ENCODE data around the gene ANXA7. TPM values are rescaled to one million over a fixed set of nuclear protein-coding genes. Genes with fewer than 3 reads are reported as not detected.

Gene ANXA7
- total and polyA plus RNA-seq, 9 donors, result 56.3 to 131 (median 115) TPM

- peak overlapping the region; percentile 81 for H3K4me3 ChIP-seq
- H3K27me3 ChIP-seq, result no peaks in the 10 kb centered on the region
- no peak for DNase-seq
- 2 to 4% (median 2%) methylated on average over 17 of the region's 17 CpGs for WGBS, 3 donors
- no peaks in the 10 kb centered on the region for H3K36me3 ChIP-seq
- H3K27ac ChIP-seq, result peak overlapping the region in 1 of 2 donors; percentile 95
- H3K4me1 ChIP-seq (ENCODE audit: insufficient read depth), result peaks cover 6% of the 10 kb centered on the region
- TF ChIP-seq POLR2A (IDR thresholded peaks at IDR 0.05), result no peak
- TF ChIP-seq, protein P1, sequence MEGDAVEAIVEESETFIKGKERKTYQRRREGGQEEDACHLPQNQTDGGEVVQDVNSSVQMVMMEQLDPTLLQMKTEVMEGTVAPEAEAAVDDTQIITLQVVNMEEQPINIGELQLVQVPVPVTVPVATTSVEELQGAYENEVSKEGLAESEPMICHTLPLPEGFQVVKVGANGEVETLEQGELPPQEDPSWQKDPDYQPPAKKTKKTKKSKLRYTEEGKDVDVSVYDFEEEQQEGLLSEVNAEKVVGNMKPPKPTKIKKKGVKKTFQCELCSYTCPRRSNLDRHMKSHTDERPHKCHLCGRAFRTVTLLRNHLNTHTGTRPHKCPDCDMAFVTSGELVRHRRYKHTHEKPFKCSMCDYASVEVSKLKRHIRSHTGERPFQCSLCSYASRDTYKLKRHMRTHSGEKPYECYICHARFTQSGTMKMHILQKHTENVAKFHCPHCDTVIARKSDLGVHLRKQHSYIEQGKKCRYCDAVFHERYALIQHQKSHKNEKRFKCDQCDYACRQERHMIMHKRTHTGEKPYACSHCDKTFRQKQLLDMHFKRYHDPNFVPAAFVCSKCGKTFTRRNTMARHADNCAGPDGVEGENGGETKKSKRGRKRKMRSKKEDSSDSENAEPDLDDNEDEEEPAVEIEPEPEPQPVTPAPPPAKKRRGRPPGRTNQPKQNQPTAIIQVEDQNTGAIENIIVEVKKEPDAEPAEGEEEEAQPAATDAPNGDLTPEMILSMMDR (IDR thresholded peaks at IDR 0.05), result peak in 1 of 3 donors; percentile 0
- TF ChIP-seq EP300 (IDR thresholded peaks at IDR 0.05), result no peak
- no peaks in the 10 kb centered on the region for H3K9me3 ChIP-seq
- intact Hi-C loops (cut with DNase I), result no loop called here
Measured at GRCh38 chr10:73414230-73414945, 530 bp upstream of the ANXA7 start.

DNA sequence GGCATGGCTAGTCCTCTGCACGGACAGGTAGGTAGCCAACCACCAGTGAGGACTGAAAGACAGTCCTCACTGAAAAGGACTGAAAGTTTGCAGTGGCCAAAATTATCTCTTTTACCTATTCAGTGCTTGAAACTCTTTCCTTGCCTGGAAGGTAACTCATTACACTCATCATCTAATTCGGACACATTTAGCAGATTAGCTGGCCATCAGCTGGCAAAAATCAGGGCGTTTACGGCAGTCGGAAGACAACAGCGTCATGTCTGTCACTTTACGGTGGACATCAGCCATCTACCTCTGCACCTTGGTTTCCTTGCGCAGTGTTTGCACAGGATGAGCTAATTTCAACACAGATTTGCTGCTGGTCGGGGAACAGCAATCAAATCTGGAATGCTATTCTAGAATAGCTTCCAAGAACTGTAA lies 740 bp downstream of the ANXA7 start:
- Histone ChIP-seq H3K4me1 (ENCODE audit: insufficient read depth) (peaks cover 6% of the 10 kb centered on the region), H3K27ac (peak overlapping the region; percentile 84 to 95), H3K36me3 (no peaks in the 10 kb centered on the region), H3K9me3 (no peaks in the 10 kb centered on the region), H3K27me3 (no peaks in the 10 kb centered on the region), H3K4me3 (peak overlapping the region; percentile 81)
- intact Hi-C loops (cut with DNase I), result no loop called here
- peak in 1 of 5 donors; percentile 27 for DNase-seq
- WGBS, 3 donors, result 0 to 1% (median 1%) methylated on average over 9 of the region's 9 CpGs
- TF ChIP-seq POLR2A (IDR thresholded peaks at IDR 0.05) (no peak), EP300 (IDR thresholded peaks at IDR 0.05) (no peak)
- TF ChIP-seq, protein P1 (IDR thresholded peaks at IDR 0.05), result no peak

DNA sequence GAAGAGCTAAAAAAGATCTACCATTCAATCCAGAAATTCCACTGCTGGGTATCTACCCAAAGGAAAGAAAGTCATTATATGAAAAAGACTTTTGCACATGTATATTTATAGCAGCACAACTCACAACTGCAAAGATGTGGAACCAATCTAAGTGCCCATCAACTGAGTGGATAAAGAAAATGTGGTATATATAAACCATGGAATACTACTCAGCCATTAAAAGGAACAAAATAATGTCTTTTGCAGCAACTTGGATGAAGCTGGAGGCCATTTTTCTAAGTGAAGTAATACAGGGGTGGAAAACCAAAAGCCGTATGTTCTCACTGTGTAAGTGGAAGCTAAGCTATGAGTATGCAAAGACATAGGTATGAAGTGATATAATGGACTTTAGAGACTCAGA lies 3.0 kb downstream of the ANXA7 start:
- Histone ChIP-seq H3K4me1 (ENCODE audit: insufficient read depth) (peaks cover 8% of the 10 kb centered on the region), H3K9me3 (no peaks in the 10 kb centered on the region)
- WGBS, 3 donors, result 95 to 98% (median 97%) methylated on average over 1 of the region's 1 CpG

DNA sequence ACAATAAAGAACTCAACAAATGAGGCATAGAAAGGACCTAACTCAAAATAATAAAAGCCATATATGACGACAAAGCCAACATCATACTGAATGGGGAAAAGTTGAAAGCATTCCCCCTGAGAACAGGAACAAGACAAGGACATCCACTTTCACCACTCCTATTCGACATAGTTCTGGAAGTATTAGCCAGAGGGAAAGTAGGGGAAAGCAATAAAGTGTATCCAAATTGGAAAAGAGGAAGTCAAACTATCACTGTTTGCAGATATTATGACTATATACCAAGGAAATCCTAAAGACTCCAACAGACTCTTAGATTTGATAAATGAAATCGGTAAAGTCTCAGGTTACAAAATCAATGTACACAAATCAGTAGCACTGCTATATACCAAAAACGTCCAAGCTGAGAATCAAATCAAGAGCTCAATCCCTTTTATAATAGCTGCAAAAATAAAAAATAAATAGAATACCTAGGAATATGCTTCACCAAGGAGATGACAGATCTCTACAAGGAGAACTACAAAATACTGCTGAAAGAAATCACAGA lies 4.8 kb downstream of the ANXA7 start:
- 79% methylated on average over 4 of the region's 4 CpGs for WGBS, 3 donors
- Histone ChIP-seq H3K4me1 (ENCODE audit: insufficient read depth) (peaks cover 7% of the 10 kb centered on the region), H3K9me3 (no peaks in the 10 kb centered on the region), H3K27me3 (no peaks in the 10 kb centered on the region), H3K36me3 (no peaks in the 10 kb centered on the region), H3K4me3 (no peak overlapping the region), H3K27ac (no peak overlapping the region)
- TF ChIP-seq, protein P1 (IDR thresholded peaks at IDR 0.05), result no peak
- no peak for TF ChIP-seq EP300 (IDR thresholded peaks at IDR 0.05)
- TF ChIP-seq POLR2A (IDR thresholded peaks at IDR 0.05), result no peak
- intact Hi-C loops (cut with DNase I), result no loop called here
- DNase-seq, result no peak

More for the DNA sequence above, 3.0 kb downstream of the ANXA7 start:
- TF ChIP-seq, protein P1 (IDR thresholded peaks at IDR 0.05), result no peak
- TF ChIP-seq EP300 (IDR thresholded peaks at IDR 0.05) (no peak), POLR2A (IDR thresholded peaks at IDR 0.05) (no peak)
- Histone ChIP-seq H3K36me3 (no peaks in the 10 kb centered on the region), H3K27ac (no peak overlapping the region), H3K27me3 (no peaks in the 10 kb centered on the region), H3K4me3 (no peak overlapping the region)
- intact Hi-C loops (cut with DNase I), result no loop called here
- DNase-seq, result no peak

Data from ovary (tissue), 9 donors.